HG03097 (cell line): ENCODE data around the gene RNF180.
"Not testable (repeated sequence)": the region's sequence is repeated elsewhere in the genome, so short reads cannot be mapped to it uniquely, and the experiment has no call there.

Experiments used
- ATAC-seq: cut with Tn5 transposase; IDR thresholded peaks from one replicate; pipeline ENCODE4 v1.9.1; 2021; ENCODE audit not compliant: unreplicated experiment, low FRiP score

The RNF180 gene

GRCh38 chr5:64344501-64344900 lies 178.9 kb downstream of the RNF180 start:
- ATAC-seq = no peak

- no peak for ATAC-seq
Measured at GRCh38 chr5:64347309-64347708, 181.7 kb downstream of the RNF180 start.

GRCh38 chr5:64364426-64364825 lies 198.8 kb downstream of the RNF180 start:
- no peak for ATAC-seq

GRCh38 chr5:64384765-64385164 lies 219.1 kb downstream of the RNF180 start:
- peak; percentile 98 for ATAC-seq

- no peak for ATAC-seq
Measured at GRCh38 chr5:64397552-64397951, 231.9 kb downstream of the RNF180 start.

GRCh38 chr5:64398735-64399134 lies 233.1 kb downstream of the RNF180 start:
- ATAC-seq = not testable (repeated sequence)

- ATAC-seq = not testable (repeated sequence)
Measured at GRCh38 chr5:64407103-64407825, 241.6 kb downstream of the RNF180 start.

- ATAC-seq = no peak
Measured at GRCh38 chr5:64417390-64417789, 251.7 kb downstream of the RNF180 start.

GRCh38 chr5:64418013-64418412 lies 252.4 kb downstream of the RNF180 start:
- ATAC-seq = no peak
